NCI-H1436 treated with DMSO at 0.1 percent for 48 hours (cell line): ENCODE data around the gene PTPRU.

Experiments used
- DNase-seq: peaks from one replicate; lab custom pipeline; 2025; lab: John Stamatoyannopoulos, UW

Gene PTPRU

DNA sequence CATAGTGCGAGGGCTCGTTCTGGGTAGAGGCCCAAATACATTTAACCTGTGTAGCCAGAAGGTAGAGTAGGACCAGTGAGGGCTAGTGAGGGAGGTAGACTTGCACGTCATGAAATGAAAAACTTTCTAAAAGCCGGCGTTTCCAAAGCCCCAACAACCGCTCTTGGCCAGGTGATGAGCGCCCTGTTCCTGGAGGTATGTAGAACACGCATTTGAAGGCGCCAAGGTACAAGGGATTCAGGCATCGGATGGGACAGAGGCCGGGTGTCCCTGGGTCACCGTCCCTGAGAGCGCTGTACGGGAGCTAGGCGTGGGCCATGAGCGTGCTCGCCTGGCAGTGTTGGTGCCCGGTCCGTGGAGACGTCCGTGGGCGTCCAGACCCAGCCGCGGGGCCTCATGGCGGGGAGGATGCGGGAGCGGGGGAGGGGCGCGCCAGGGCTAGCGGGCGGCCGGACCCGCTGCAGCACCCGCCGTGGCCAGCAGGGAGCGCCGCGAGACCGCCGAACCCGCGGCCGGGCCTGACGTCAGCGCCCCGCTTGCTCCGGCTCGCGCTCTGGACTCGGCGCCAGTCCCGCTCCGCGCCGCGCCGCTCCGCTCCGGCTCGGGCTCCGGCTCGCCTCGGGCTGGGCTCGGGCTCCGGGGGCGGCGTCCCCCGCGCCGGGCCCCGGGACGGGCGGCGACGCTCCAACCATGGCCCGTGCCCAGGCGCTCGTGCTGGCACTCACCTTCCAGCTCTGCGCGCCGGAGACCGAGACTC lies at the start of gene PTPRU:
PTPRU (plus strand) TSS at position 568 of the 757 bp plus-strand sequence; CDS start at position 691, 123 bp downstream.
- no peak for DNase-seq

DNA sequence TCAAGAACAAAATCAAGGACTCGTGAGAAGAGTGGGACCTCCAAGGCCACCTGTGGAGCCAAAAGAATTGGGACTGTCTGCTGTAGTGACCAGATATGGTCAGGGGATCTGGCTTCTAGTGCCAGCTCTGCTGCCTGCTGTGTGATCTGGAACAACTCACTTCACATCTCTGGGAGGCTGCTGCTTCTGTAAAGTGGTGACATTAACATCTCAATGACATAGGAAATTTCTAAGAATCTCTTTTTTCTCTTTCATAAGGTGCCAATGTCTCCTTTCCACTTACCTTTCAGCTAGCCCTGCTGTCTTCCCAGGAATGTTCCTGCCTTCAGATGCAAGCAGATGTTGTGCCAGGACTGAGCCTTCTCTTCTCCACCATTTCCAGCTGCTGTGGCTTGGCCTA lies 49.6 kb upstream of the PTPRU start:
- DNase-seq: no peak

DNA sequence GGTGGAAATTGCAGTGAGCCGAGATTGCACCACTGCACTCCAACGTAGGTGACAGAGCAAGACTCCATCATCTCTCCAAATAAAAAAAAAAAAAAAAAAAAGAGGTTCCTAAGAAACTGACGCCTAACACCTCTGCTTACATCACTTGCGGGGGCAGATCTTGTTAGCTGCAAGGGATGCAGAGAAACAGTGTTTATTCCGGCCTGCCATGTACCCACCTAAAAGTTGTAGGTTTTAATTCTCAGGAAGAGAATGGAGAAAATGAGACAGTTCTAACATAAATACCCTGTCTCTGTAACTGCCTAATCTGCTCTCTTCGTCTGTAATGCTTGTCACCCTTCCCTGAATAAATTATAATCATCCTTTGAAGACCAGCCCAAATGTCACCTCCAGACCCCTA lies 45.6 kb upstream of the PTPRU start:
- no peak for DNase-seq

GRCh38 chr1:29193879-29194455 lies 42.4 kb upstream of the PTPRU start:
- DNase-seq: no peak

DNA sequence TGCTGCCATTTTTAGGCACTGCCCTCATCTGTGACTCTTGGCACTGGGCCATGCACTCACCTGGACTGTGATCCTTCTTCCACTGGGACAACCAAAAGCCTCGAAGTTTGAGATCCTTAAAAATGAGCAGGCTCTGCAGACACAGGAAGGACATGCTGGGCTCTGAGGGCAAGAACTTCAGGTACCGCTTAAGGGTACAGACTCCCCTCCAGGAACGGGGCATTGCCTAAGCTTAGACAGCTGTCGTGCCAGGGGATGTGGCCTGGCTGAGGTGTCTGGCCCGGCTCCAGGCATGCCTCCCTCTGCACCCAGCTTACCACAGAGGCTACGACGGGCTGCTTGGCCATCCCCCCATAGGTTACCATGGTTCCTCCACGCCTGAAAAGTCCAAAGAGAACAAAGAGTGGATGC lies 40.4 kb upstream of the PTPRU start:
- DNase-seq: no peak

- no peak for DNase-seq
Observed at GRCh38 chr1:29196863-29197589, 39.3 kb upstream of the PTPRU start.

- DNase-seq: no peak
Observed at GRCh38 chr1:29197590-29197924, 38.8 kb upstream of the PTPRU start.

DNA sequence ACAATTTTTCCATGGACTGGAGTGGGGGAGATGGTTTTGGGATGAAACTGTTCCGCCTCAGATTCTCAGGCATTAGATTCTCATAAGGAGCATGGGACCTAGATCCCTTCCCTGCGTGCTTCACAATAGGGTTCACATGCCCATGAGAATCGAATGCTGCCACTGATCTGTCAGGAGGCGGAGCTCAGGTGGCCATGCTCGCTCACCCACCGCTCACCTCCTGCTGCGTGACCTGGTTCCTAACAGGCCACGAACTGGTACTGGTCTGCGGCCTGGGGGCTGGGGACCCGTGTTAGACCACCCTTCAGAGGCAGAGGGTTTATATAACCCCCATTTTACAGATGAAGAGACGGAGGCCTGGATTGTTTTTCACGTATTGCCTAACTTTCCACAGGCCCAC lies 38.3 kb upstream of the PTPRU start:
- no peak for DNase-seq

DNA sequence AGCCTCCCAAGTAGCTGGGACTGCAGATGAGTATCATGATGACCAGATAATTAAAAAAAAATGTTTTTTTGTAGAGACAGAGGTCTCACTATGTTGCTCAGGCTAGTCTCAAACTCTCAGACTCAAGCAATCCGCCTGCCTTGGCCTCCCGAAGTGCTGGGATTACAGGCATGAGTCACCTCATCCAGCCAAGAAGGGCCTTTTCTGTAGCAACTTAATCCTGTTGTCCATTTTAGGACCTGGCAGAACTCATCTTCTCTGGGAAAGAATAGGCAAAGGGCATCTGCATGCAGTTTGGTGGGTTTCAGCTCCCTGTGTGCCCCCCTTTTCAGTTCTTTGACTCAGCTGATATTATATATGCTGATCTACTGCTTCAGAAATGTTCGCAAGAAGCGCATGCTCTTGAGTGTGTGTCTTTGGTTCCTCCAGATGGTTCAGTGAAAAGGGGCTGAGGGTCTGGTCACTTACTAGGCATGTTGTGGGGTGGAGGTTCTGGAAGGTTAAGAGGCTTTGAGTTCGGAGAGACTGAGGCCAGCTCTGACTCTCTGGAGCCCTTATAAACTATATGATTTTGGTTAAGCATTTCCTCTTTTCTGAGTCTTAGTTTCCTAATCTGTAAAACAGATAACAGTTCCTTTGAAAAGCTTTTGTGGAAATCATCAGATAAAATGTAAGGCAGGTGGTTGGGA lies 35.3 kb upstream of the PTPRU start:
- no peak for DNase-seq

- no peak for DNase-seq
Observed at GRCh38 chr1:29201595-29202051, 34.7 kb upstream of the PTPRU start.

DNA sequence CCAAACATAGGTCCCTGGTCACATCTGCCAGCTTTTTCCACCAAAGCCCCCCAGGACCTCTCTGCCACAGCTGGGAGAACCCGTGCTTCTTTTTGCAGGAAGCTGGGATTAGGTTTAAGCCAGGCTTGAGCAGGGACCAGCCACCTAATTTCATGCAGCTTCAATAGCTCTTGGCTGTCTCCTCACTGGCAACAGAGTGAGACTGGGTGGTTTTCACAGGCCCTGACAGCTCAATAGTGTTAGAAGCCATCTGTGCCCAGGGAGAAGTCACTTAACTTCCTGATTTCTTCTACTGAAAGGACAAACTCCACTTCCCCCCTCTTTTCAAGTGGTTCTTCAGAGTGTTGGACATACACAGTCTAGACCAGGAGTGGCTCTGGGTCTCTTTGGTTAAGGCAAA lies 34.3 kb upstream of the PTPRU start:
- DNase-seq: no peak

DNA sequence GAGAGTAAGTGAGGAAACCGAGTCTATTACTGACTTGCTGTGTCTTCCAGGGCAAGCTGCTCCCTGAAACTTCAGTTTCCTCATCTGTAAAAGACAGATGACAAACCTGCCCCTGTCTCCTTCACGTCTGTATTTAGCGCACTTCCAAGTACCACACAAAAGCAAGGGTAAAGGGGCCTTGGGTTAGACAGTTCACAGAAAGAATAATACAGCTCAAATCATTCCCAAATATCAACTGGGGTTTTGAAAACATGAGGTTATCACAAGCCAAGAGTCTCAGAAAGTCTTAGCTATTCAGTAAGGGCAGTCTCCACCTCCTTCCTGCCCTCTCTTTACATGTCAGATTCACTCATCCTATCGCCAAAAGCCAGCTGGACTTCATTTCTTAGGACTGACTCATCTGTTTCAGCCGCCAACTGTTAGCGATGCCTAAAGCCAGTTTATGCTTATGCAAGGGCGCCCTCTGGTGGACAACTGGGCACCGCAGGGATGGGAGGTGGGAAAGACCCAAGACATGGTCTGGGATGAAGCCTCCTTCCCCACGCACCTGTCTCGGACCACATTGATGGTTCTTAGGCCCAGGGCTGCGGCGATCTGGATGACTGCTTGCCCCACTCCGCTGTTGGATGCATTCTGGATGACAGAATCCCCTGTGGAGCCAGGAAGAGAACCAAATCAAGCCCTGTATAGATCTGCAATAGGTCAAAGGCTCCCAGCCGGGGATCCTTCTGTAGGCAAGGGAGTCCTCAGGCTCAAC lies 33.6 kb upstream of the PTPRU start:
- peak; percentile 12 for DNase-seq

- no peak for DNase-seq
Observed at GRCh38 chr1:29208442-29208841, 27.9 kb upstream of the PTPRU start.

- DNase-seq: no peak
Observed at GRCh38 chr1:29209173-29209572, 27.1 kb upstream of the PTPRU start.

DNA sequence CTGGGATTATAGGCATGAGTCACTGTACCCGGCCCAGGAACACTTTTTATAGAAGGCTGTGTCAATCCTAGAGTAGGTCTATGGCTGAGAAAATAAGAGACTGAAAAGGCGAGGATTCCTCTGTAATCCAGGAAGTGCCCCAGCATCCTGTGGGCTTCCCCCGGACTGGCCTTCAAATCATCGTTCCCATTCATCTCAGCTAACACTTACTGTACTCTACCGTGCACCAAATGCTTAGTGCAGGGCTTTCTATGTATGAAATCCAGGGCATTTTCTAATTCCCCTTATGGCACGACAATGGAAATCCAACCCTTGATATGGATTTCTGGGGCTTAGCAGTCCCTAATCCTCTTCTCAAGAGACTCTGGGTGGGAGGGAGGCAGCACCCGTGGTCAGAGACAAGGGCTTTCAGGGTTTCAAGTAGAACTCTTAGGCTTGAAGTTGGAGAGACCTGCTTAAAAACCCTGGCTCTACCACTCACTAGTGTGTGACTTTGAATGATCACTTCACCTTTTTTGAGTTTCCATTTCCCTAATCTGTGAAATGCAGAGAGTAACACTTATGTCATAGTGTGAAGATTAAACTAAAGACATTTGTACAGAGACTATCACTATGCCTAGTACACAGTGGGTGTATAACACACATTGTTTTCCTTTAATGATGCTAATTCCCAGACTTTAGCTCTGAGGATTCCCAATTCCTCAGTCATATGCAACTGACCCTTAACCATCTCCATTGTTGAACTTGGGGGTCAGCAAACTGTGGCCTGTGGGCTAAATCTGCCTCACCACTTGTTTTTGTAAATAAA lies 25.8 kb upstream of the PTPRU start:
- DNase-seq: no peak

DNA sequence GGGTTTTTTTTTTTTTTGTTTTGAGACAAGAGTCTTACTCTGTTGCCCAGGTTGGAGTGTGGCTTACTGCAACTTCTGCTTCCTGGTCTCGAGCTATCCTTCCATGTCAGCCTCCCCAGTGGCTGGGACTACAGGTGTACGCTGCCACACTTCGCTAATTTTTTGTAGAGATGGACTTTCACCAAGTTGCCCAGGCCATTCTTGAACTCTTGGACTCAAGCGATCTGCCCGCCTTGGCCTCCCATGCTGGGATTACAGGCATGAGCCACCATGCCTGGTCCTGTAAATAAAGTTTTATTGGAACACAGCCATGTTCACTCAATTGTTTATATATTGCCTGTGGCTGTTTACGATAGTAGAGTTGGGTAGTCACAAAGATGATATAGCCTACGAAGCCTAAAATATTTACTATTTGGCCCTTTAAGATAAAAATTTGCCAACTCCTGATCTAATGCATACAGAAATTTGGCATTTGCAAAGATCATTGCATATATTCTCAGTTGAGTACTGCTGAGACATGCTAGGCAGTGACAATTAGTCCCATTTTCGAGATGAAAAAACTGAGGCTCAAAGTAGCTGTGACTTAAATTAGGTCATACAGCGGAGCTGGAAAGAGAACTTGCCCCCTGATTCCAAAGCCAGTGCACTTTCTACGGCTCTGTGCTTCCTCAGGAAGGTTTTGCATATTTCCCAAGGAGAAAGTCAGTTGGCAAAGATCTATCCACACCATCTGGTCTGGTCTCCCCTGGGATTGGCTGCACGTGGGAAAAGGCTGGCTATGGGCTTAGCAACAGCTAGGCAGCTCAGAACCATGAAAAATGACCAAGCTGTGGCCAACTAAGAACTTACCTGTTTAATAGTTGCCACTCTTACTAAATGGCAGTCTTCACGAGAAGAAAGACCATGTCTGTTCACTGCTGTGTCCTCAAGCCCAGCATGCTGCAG lies 25.0 kb upstream of the PTPRU start:
- no peak for DNase-seq

DNA sequence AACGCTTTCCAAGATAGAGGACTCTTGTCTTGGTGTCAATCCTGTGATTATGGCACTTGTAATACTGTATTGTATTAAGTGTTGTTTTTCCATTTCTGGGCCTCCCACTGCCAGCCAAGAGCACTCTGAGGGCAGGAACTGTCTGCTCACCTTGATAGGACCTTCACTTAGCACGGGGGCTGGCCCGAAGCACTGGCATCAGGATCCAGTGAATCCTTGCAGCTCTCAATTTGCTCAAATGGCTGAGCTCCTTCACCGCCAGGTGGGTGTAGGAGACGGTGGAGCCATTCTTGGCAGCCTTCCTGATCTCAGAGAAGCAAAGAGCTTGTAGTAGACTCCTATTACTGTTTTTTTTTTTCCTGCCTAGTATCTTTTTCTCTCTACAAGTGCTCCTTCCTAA lies 23.3 kb upstream of the PTPRU start:
- no peak for DNase-seq

DNA sequence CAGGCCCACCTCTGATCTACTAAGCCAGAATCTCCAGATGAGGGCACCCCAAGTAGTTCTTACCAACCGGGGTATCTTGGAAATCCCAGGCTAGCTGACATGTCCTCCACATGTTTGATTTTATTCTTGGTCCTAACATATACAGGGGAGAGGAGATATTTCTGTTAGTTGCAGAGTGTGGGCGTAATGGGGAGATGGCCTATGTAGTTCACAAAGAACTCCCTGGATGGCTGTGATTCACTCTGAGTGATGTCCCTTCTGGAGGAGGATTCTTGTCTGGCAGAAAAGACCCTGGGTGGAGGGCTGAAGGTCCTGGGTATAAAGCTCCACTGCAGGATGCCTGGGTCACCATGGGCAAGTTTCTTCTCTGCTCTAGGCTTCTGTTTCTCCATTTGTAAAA lies 18.7 kb upstream of the PTPRU start:
- no peak for DNase-seq

- no peak for DNase-seq
Observed at GRCh38 chr1:29218223-29218622, 18.1 kb upstream of the PTPRU start.

- no peak for DNase-seq
Observed at GRCh38 chr1:29221296-29221695, 15.0 kb upstream of the PTPRU start.
